Testis (tissue), 3 donors: Measurements from ENCODE around the gene PRSS33. TPM values are rescaled to one million over a fixed set of nuclear protein-coding genes. Genes with fewer than 3 reads are reported as not detected.

Experiments
- DNase-seq: peaks from one replicate; pipeline ENCODE4 v3.0.0-alpha.2; 2019
- H3K27ac ChIP-seq, 2 donors: fragments of 200-600 bp; sonication (generic); one replicate each; pipeline ENCODE4 v1.5.1; 2019
- H3K27me3 ChIP-seq: fragments of 200-600 bp; sonication (generic); one replicate; pipeline ENCODE4 v1.5.1; 2019
- H3K36me3 ChIP-seq: fragments of 200-600 bp; sonication (generic); one replicate; pipeline ENCODE4 v1.5.1; 2017; ENCODE audit warnings: low read depth; ENCODE audit errors: missing control alignments
- H3K4me1 ChIP-seq: fragments of 200-600 bp; sonication (generic); one replicate; pipeline ENCODE4 v1.5.1; 2019
- H3K4me3 ChIP-seq, 2 donors: fragments of 200-600 bp; sonication (generic); one replicate each; pipeline ENCODE4 v1.5.1; 2017 to 2019
- H3K9me3 ChIP-seq: fragments of 200-600 bp; sonication (generic); one replicate; pipeline ENCODE4 v1.5.1; 2017
- CTCF ChIP-seq, 3 experiments: fragments of 450-650 bp in 2 of 3; fragments of 200-600 bp in 1 of 3; sonication (generic) in 1 of 3; IDR thresholded peaks; one replicate each; pipeline ENCODE4 v1.5.1; 2016 to 2019; ENCODE audit warnings: antibody characterized with exemption in 3 of 3, mild to moderate bottlenecking in 2 of 3, moderate library complexity in 1 of 3
- POLR2A ChIP-seq: fragments of 450-650 bp; IDR thresholded peaks from one replicate; pipeline ENCODE4 v1.6.1; 2017; ENCODE audit warnings: antibody characterized with exemption, mild to moderate bottlenecking, moderate library complexity
- WGBS, 2 donors: methylation state at CpG; one replicate each; pipeline ENCODE4 v1.1.5; 2018; 5-methylcytosine and 5-hydroxymethylcytosine counted together
- intact Hi-C: fragments of 100-400 bp; cut with DNase I; formaldehyde crosslinking; loops from one replicate; pipeline ENCODE4 v1.15.1; 2023; ENCODE audit warnings: low total_unique reads
- polyA plus RNA-seq: library from polyadenylated mRNA; stranded (reverse); fragments of 350-450 nt; fragmentation: Illumina TruSeq; extraction: RNeasy Lipid Tissue Mini Kit (QIAGEN cat#74804); gene quantifications from one replicate; pipeline ENCODE4 v1.2.3, GENCODE V29; 2014; ENCODE audit warnings: low read depth, low replicate concordance; ENCODE audit not compliant: insufficient read depth
- total RNA-seq, 2 donors: library from RNA; depleted of rRNA; stranded (reverse); fragments of >200 nt; gene quantifications; one replicate each; pipeline ENCODE4 v1.2.3, GENCODE V29; 2016

Gene PRSS33
- total and polyA plus RNA-seq, 3 donors from 2014 or later: 0.93 to 4.4 TPM; not detected in 1

GRCh38 chr16:2767891-2768290 lies 19.5 kb downstream of the PRSS33 start:
- no peaks in the 10 kb centered on the region for H3K27me3 ChIP-seq
- intact Hi-C loops: no loop called here
- no peaks in the 10 kb centered on the region for H3K9me3 ChIP-seq
- H3K4me1 ChIP-seq: peaks cover 39% of the 10 kb centered on the region
- DNase-seq: no peak
- H3K4me3 ChIP-seq: no peak overlapping the region
- WGBS, 2 donors: 66 to 74% methylated on average over 12 to 14 of the region's 14 CpGs
- peak overlapping the region in 1 of 2 donors; percentile 48 for H3K27ac ChIP-seq
- no peaks in the 10 kb centered on the region for H3K36me3 ChIP-seq
- TF ChIP-seq POLR2A (no peak), CTCF (IDR thresholded peaks at IDR 0.05) (no peak)

GRCh38 chr16:2767140-2767731 lies 20.1 kb downstream of the PRSS33 start:
- DNase-seq: peak; percentile 38
- WGBS, 2 donors: 66 to 83% methylated on average over 11 to 19 of the region's 19 CpGs
- Histone ChIP-seq H3K36me3 (no peaks in the 10 kb centered on the region), H3K9me3 (no peaks in the 10 kb centered on the region), H3K27me3 (no peaks in the 10 kb centered on the region), H3K4me3 (no peak overlapping the region), H3K4me1 (peaks cover 39% of the 10 kb centered on the region), H3K27ac (no peak overlapping the region)
- TF ChIP-seq CTCF (IDR thresholded peaks at IDR 0.05) (no peak), POLR2A (no peak)
- intact Hi-C loops: no loop called here

- WGBS, 2 donors: 93 to 94% methylated on average over 44 of the region's 44 CpGs
- no peak overlapping the region for H3K4me3 ChIP-seq
- no peaks in the 10 kb centered on the region for H3K27me3 ChIP-seq
- intact Hi-C loops: no loop called here
- H3K27ac ChIP-seq: no peak overlapping the region
- TF ChIP-seq CTCF (IDR thresholded peaks at IDR 0.05) (no peak), POLR2A (no peak)
- no peak for DNase-seq
- peaks cover 3% of the 10 kb centered on the region for H3K36me3 ChIP-seq
- peaks cover 39% of the 10 kb centered on the region for H3K4me1 ChIP-seq
- H3K9me3 ChIP-seq: no peaks in the 10 kb centered on the region
Observed at GRCh38 chr16:2766430-2767139, 20.8 kb downstream of the PRSS33 start.

- H3K4me1 ChIP-seq: peaks cover 35% of the 10 kb centered on the region
- no peak for TF ChIP-seq CTCF (IDR thresholded peaks at IDR 0.05)
- no peak for TF ChIP-seq POLR2A
- H3K9me3 ChIP-seq: no peaks in the 10 kb centered on the region
- H3K27me3 ChIP-seq: no peaks in the 10 kb centered on the region
- intact Hi-C loops: no loop called here
- WGBS, 2 donors: 97 to 98% methylated on average over 67 to 73 of the region's 73 CpGs
- peaks cover 3% of the 10 kb centered on the region for H3K36me3 ChIP-seq
- H3K4me3 ChIP-seq: no peak overlapping the region
- DNase-seq: no peak
- no peak overlapping the region for H3K27ac ChIP-seq
Observed at GRCh38 chr16:2765462-2766404, 21.6 kb downstream of the PRSS33 start.
